Common myeloid progenitor, CD34-positive (primary cell): ENCODE measurements around the gene DNAJC10.
"Not testable (repeated sequence)": the region's sequence is repeated elsewhere in the genome, so short reads cannot be mapped to it uniquely, and the experiment has no call there.

Experiments
- CTCF ChIA-PET: fragments of 350-600 bp; sonication (Branson Sonifier 250); formaldehyde crosslinking; loops from one replicate; lab custom pipeline; 2021; ENCODE audit warnings: antibody characterized with exemption; lab: Charles Lee
- POLR2A ChIA-PET: fragments of 350-600 bp; sonication (Branson Sonifier 250); formaldehyde crosslinking; loops from one replicate; lab custom pipeline; 2021; ENCODE audit warnings: antibody characterized with exemption; lab: Charles Lee
- DNase-seq, 3 donors: peaks; one replicate each; pipeline versions ENCODE4 v3.0.0 to v3.0.0-alpha.2; 2013
- H3K27ac ChIP-seq, 2 experiments: 1 replicate in 1 of 2; 2 replicates in 1 of 2; pipeline ENCODE4 v1.7.0; 2013; ENCODE audit warnings: inconsistent platforms in 2 of 2, low read length in 2 of 2, mild to moderate bottlenecking in 2 of 2, low read depth in 1 of 2, moderate library complexity in 1 of 2; ENCODE audit not compliant: severe bottlenecking in 2 of 2, insufficient read depth in 1 of 2, poor library complexity in 1 of 2
- H3K27me3 ChIP-seq, 5 experiments: replicated peaks in 2 of 5; 1 replicate in 3 of 5; 2 replicates in 2 of 5; pipeline versions ENCODE4 v1.6.1 to v1.7.0; 2013; ENCODE audit warnings: low read length in 4 of 5, mild to moderate bottlenecking in 2 of 5, moderate library complexity in 2 of 5, inconsistent platforms in 1 of 5; ENCODE audit not compliant: insufficient read depth in 5 of 5, control insufficient read depth in 4 of 5
- H3K36me3 ChIP-seq, 4 experiments: 1 replicate in 2 of 4; 2 replicates in 2 of 4; pipeline versions ENCODE4 v1.6.1 to v1.7.0; 2013; ENCODE audit warnings: low read length in 3 of 4, control low read depth in 1 of 4, mild to moderate bottlenecking in 1 of 4; ENCODE audit not compliant: control insufficient read depth in 4 of 4, insufficient read depth in 4 of 4
- H3K4me1 ChIP-seq, 4 experiments: 1 replicate in 3 of 4; 2 replicates in 1 of 4; pipeline versions ENCODE4 v1.6.1 to v1.7.1; 2013; ENCODE audit warnings: low read length in 3 of 4, mild to moderate bottlenecking in 3 of 4, control low read depth in 1 of 4, inconsistent platforms in 1 of 4, moderate library complexity in 1 of 4; ENCODE audit not compliant: control insufficient read depth in 4 of 4, insufficient read depth in 4 of 4; ENCODE audit errors: control extremely low read depth in 1 of 4
- H3K4me3 ChIP-seq, 7 experiments: 1 replicate in 4 of 7; 2 replicates in 3 of 7; pipeline versions ENCODE4 v1.5.1 to v1.7.0; 2013; ENCODE audit warnings: mild to moderate bottlenecking in 7 of 7, low read length in 6 of 7, moderate library complexity in 6 of 7, inconsistent platforms in 2 of 7, low read depth in 2 of 7, control low read depth in 1 of 7; ENCODE audit not compliant: insufficient read depth in 4 of 7, control insufficient read depth in 1 of 7; ENCODE audit errors: extremely low read depth in 1 of 7
- H3K9me3 ChIP-seq, 5 experiments: 1 replicate in 4 of 5; 2 replicates in 1 of 5; pipeline versions ENCODE4 v1.6.1 to v1.7.1; 2013; ENCODE audit warnings: low read length in 4 of 5, mild to moderate bottlenecking in 2 of 5, inconsistent platforms in 1 of 5, low read depth in 1 of 5, moderate library complexity in 1 of 5; ENCODE audit not compliant: control insufficient read depth in 4 of 5, insufficient read depth in 2 of 5; ENCODE audit errors: control extremely low read depth in 1 of 5
- WGBS: methylation state at CpG from one replicate; pipeline ENCODE4 v1.1.5; 2013; ENCODE audit not compliant: insufficient coverage; 5-methylcytosine and 5-hydroxymethylcytosine counted together

Gene DNAJC10

GRCh38 chr2:182719116-182719515 is 3.1 kb downstream of the DNAJC10 start:
- H3K27ac ChIP-seq, DNase-seq, H3K9me3 ChIP-seq, H3K4me3 ChIP-seq, POLR2A ChIA-PET, H3K27me3 ChIP-seq: not testable (repeated sequence)
- CTCF ChIA-PET: interaction anchor here (1.3 kb wide), 1 partner anchor 52 kb away, joined by 5 read pairs; no protein-coding TSS in a partner anchor
- H3K36me3 ChIP-seq: peaks cover 5 to 21% (median 10%) of the 10 kb centered on the region in 4 experiments
- peaks cover 19 to 31% (median 26%) of the 10 kb centered on the region in 4 experiments for H3K4me1 ChIP-seq
- 90% methylated on average over 2 of the region's 8 CpGs for WGBS

GRCh38 chr2:182724656-182725055 is 8.6 kb downstream of the DNAJC10 start:
- H3K27me3 ChIP-seq: no peaks in the 10 kb centered on the region
- H3K9me3 ChIP-seq: no peaks in the 10 kb centered on the region
- H3K4me1 ChIP-seq: no peaks in the 10 kb centered on the region
- CTCF ChIA-PET: interaction anchor here (0.6 to 1.4 kb wide), 2 partner anchors 10 to 58 kb away, joined by 3 to 4 read pairs; no protein-coding TSS in a partner anchor
- no peak overlapping the region for H3K4me3 ChIP-seq
- POLR2A ChIA-PET: no interaction called here
- WGBS: 100% methylated on average over 2 of the region's 3 CpGs
- peaks cover 12 to 51% (median 24%) of the 10 kb centered on the region in 4 experiments for H3K36me3 ChIP-seq
- DNase-seq: no peak
- H3K27ac ChIP-seq: no peak overlapping the region

GRCh38 chr2:182726473-182726872 is 10.4 kb downstream of the DNAJC10 start:
- Histone ChIP-seq H3K27me3 (no peaks in the 10 kb centered on the region), H3K27ac (no peak overlapping the region), H3K4me1 (no peaks in the 10 kb centered on the region), H3K4me3 (no peak overlapping the region), H3K36me3 (peaks cover 9 to 48% (median 21%) of the 10 kb centered on the region in 4 experiments), H3K9me3 (no peaks in the 10 kb centered on the region)
- POLR2A ChIA-PET: no interaction called here
- CTCF ChIA-PET: interaction anchor here (1.1 to 1.6 kb wide), 2 partner anchors 10 to 13 kb away, joined by 3 read pairs; no protein-coding TSS in a partner anchor
- WGBS: 92% methylated on average over 2 of the region's 3 CpGs
- no peak for DNase-seq

GRCh38 chr2:182728014-182728413 is 12.0 kb downstream of the DNAJC10 start:
- Histone ChIP-seq H3K27me3 (no peaks in the 10 kb centered on the region), H3K4me1 (no peaks in the 10 kb centered on the region), H3K9me3 (no peaks in the 10 kb centered on the region), H3K4me3 (no peak overlapping the region), H3K27ac (no peak overlapping the region), H3K36me3 (peaks cover 14 to 48% (median 24%) of the 10 kb centered on the region in 4 experiments)
- no CpG with 5 or more reads among the region's 4 CpGs for WGBS
- no peak for DNase-seq
- ChIA-PET POLR2A (no interaction called here), CTCF (interaction anchor here (1.1 kb wide), 1 partner anchor 11 kb away, joined by 4 read pairs; no protein-coding TSS in a partner anchor)

GRCh38 chr2:182729710-182730339 is 13.8 kb downstream of the DNAJC10 start:
- no peak for DNase-seq
- no CpG with 5 or more reads among the region's 2 CpGs for WGBS
- no peaks in the 10 kb centered on the region for H3K4me1 ChIP-seq
- no peak overlapping the region for H3K4me3 ChIP-seq
- ChIA-PET POLR2A (no interaction called here), CTCF (no interaction called here)
- no peaks in the 10 kb centered on the region for H3K27me3 ChIP-seq
- H3K9me3 ChIP-seq: no peaks in the 10 kb centered on the region
- peaks cover 11 to 36% (median 18%) of the 10 kb centered on the region in 4 experiments for H3K36me3 ChIP-seq
- no peak overlapping the region for H3K27ac ChIP-seq

GRCh38 chr2:182730486-182730885 is 14.4 kb downstream of the DNAJC10 start:
- CTCF ChIA-PET: no interaction called here
- no peak overlapping the region for H3K27ac ChIP-seq

GRCh38 chr2:182732736-182733135 is 16.7 kb downstream of the DNAJC10 start:
- ChIA-PET POLR2A (no interaction called here), CTCF (no interaction called here)
- no peak overlapping the region for H3K27ac ChIP-seq
- no peaks in the 10 kb centered on the region for H3K4me1 ChIP-seq
- H3K4me3 ChIP-seq: no peak overlapping the region
- H3K36me3 ChIP-seq: peaks cover 2 to 34% (median 20%) of the 10 kb centered on the region in 4 experiments
- DNase-seq: no peak
- no peaks in the 10 kb centered on the region for H3K9me3 ChIP-seq
- H3K27me3 ChIP-seq: no peaks in the 10 kb centered on the region

More at GRCh38 chr2:182730486-182730885, 14.4 kb downstream of the DNAJC10 start:
- Histone ChIP-seq H3K27me3 (no peaks in the 10 kb centered on the region), H3K9me3 (no peaks in the 10 kb centered on the region), H3K36me3 (peaks cover 11 to 30% (median 16%) of the 10 kb centered on the region in 4 experiments), H3K4me3 (no peak overlapping the region), H3K4me1 (no peaks in the 10 kb centered on the region)
- no peak for DNase-seq
- POLR2A ChIA-PET: no interaction called here
